ENCODE data around the gene FARP1.

FARP1 gene

DNA sequence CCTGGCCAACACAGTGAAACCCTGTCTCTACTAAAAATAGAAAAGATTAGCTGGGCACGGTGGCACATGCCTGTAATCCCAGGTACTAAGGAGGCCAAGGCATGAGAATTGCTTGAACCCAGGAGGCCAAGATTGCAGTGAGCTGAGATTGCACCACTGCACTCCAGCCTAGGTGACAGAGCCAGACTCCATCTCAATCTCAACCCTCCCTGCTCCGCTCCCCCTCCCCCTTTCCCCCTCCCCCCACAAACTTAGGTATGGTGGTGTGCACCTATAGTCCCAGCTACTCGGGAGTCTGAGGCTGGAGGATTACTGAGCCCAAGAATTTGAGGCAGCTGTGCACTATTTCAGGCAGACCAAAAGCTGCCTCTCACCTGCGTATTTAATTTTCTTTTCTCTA, 55.8 kb downstream of the FARP1 start:
- DNase-seq (ENCODE audit: low read depth in 2 of 3, low spot score in 2 of 3), result no peak

GRCh38 chr13:98199480-98199879, 56.6 kb downstream of the FARP1 start:
- no peak for DNase-seq (ENCODE audit: low read depth in 2 of 3, low spot score in 2 of 3)

DNA sequence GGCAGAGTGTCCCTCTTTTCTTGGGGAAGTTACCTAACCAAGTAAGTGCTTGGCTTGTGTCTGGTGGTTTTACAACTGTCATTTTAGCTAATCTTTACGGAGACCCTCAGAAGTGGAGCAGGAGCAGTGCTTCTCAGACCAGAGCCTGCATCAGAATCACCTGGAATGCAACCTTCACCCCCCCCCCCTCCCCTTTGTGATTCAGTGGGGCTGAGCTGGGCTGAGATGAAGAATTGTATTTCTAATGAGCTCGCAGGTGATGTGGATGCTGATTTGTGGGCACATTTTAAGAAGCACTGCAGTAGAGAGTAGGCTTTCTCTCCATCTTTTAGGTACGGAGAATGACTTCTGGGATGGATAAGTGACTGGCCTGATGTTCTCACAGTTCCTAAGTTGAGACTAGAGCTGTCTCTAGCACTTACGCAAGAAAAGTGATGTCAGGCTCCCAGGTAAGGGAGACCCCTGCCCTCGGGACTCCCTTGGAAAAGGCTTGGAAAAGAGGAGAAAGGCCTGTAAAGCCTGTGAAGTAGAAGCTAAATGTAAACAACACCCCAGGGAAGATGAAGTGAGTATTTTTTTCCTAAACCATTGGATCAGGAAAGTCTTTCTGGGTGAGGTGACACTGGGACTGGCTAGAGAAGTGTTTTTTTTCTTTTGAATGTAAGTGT, 57.5 kb downstream of the FARP1 start:
- no peak for DNase-seq (ENCODE audit: low read depth in 2 of 3, low spot score in 2 of 3)

GRCh38 chr13:98201189-98201588, 58.3 kb downstream of the FARP1 start:
- no peak for DNase-seq (ENCODE audit: low read depth in 2 of 3, low spot score in 2 of 3)

GRCh38 chr13:98201984-98202383, 59.1 kb downstream of the FARP1 start:
- no peak for DNase-seq (ENCODE audit: low read depth in 2 of 3, low spot score in 2 of 3)

DNA sequence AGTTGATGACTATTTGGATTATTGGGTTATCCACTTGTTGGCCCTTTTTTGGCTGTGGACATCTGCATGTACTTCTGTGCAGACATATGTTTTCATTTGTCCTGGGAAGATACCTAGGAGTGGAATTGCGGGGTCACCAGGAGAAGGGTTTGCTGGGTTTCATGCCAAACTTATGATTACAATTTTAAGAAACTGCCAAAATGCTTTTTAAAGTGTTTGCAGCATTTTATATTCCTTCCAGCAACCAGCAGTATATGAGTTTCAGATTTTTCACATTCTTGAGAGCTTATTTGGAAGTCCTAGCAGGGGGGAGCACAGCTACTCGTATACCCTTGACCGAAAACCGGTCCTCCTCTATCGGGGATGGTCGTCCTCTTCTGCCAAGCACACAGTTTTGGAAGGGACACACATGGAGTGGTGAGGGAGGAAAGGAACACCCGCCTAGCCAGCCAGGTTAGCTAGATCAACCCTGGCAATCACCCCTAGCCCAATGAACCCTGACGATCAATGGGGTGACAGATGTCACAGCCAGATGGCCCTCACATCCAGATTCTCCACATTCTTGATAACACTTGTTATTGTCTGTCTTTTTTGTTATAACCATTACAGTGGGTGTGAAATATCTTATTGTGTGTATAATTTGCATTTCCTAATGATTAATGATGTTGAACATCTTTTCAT, 60.9 kb downstream of the FARP1 start:
- DNase-seq (ENCODE audit: low read depth in 2 of 3, low spot score in 2 of 3), result no peak

DNA sequence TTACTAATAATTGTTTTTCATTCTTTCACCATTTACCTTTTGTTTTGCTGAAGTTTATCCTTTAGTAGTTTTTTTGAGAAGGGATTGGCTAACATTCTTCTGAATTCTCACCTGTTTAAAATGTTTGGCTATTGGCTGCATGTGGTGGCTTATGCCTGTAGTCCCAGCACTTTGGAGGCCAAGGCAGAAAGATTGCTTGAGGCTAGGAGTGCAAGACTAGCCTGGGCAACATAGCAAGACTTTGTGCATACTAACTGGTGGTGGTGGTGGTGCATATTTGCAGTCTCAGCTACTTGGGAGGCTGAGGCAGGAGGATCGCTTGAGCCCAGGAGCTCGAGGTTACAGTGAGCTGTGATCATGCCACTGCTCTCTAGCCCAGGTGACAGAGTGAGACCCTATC, 61.7 kb downstream of the FARP1 start:
- DNase-seq (ENCODE audit: low read depth in 2 of 3, low spot score in 2 of 3), result no peak

DNA sequence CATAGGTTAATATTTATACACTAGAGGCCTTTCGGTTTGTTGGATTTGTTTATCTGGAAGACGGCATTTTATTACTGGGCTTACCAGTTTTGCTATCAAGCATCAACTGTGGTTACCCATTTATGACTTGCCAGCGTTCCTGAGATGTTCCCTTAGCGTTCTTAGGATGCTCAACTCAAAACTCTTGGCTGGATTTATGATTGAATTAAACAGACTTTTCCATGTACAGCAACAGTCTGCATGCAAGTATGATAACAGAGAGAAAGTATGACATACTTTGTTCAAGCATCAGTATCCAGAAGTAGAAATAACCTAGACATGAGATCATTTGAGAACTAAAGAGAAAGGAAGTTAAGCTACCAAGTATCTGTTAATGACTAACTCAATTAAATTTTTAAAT, 64.1 kb downstream of the FARP1 start:
- no peak for DNase-seq (ENCODE audit: low read depth in 2 of 3, low spot score in 2 of 3)

DNA sequence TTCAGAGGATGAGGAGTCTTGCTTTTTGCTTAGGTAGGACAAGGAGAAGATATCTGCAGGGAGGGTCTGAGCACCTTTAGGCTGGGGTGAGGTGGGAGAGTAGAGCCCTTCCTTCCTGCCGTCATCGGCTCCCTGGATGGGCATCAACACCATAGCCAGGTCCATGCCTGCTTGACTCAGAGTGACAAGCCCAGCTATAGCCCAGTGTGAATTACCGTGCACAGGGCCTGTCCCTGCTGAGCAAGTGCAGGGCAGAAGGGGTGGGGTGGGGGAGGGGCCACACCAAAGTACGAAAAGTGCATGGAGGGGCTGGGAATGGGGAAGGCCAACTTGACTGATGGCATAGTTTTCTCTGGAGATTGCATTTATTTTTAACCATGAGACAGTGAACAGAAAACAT, 64.5 kb downstream of the FARP1 start:
- DNase-seq (ENCODE audit: low read depth in 2 of 3, low spot score in 2 of 3), result no peak

- no peak for DNase-seq (ENCODE audit: low read depth in 2 of 3, low spot score in 2 of 3)
Measured at GRCh38 chr13:98208606-98209005, 65.7 kb downstream of the FARP1 start.

DNA sequence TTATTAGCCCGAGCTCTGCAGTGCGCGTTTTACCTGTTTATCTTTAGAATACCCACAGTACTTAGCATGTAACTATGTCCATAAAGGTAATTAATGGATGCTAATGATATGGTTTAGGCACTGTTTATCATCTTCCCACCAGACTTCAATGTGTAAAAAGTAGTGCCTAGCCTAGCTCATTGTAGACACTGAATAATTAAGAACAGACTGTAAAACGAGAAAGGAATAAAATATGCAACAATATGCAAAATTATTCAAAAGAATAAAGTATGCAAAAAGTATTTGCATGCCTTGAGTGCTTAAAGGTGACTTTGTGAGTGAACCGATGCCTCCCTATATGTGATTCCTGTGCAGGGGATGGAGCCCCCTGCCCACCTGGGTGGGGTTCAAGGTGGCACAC, 69.9 kb downstream of the FARP1 start:
- no peak for DNase-seq (ENCODE audit: low read depth in 2 of 3, low spot score in 2 of 3)

DNA sequence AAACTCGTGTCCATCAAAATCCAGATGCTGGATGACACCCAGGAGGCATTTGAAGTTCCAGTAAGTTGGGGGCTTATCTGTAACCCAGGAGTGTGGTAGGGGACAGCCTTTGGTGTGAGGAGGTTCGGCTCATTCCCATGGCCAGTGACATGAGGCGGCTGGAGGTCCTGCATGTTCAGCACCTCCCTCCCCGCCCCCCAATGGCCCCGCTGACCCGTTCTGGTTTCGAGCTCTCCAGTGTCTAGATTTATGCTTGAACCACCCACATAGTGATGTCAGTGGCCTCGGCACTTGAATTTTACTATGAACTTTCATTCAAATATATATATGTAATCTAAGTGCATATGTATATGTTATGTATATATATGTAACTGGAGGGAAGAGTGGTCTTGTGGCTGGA, 70.5 kb downstream of the FARP1 start:
- DNase-seq (ENCODE audit: low read depth in 2 of 3, low spot score in 2 of 3), result no peak

DNA sequence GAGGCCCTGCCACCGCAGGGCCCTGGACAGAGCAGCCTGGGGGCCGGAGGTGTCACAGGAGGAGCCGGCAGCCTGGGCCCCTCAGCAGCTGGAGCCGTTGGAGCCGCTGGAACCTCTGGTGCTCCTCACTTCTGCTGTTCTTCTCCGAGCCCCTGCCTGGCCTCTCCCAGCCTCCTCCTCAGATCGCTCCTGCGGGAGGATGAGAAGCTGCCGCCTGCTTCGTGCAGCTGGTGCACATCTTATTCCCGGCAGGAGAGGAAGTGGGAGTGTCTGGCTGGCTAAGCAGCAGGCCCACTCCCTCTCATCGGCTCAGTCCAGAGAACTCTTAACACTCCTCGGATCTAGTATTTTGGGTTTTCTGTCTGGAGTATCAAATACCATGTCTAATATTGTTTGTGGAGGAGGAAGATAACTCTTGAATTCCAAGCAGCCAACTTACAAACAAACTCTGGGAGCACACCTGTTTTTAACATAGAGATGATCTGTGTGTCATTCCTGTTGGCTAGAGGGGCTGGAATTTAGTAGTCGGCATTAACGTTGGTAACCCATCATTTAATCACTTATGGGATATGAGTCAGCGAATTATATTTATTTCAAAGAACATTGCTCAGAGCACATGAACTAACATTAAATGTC, 71.2 kb downstream of the FARP1 start:
- DNase-seq (ENCODE audit: low read depth in 2 of 3, low spot score in 2 of 3), result no peak

DNA sequence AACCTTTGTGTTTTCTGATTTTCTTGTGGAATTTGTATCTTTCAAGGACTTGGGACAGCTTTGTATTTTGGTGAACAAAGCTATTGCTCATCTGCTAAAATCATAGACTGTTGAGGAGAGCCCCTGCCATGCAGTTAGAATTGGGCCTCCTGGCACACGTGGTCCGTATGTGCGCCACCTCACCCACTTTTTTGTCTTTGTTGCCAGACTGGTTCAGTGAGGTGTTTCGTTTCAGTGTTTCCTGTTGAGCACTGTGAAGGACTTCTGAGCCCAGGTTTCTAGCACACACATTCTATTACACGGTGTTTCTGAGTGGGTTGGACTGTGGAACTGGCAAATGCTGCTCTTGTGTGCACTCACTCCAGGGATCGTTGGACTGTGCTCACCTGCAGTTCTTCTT, 71.8 kb downstream of the FARP1 start:
- no peak for DNase-seq (ENCODE audit: low read depth in 2 of 3, low spot score in 2 of 3)

DNA sequence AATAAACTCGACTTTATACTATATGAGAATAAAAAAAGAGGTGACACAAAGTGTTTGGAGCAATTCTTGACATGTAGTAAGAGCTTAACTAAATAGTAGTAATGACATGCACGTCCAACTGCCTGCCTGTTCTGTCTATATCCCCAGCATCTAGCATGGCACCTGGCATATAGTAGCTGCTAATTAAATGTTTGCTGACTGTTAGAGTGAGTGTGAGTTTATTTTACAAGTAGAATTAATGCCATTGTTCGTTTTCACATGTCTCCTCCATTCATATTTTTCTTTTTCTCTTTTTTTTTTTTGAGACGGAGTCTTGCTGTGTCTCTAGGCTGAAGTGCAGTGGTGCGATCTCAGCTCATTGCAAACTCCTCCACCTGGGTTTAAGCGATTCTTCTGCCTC, 72.6 kb downstream of the FARP1 start:
- DNase-seq (ENCODE audit: low read depth in 2 of 3, low spot score in 2 of 3), result no peak

- no peak for DNase-seq (ENCODE audit: low read depth in 2 of 3, low spot score in 2 of 3)
Measured at GRCh38 chr13:98216135-98216565, 73.3 kb downstream of the FARP1 start.

DNA sequence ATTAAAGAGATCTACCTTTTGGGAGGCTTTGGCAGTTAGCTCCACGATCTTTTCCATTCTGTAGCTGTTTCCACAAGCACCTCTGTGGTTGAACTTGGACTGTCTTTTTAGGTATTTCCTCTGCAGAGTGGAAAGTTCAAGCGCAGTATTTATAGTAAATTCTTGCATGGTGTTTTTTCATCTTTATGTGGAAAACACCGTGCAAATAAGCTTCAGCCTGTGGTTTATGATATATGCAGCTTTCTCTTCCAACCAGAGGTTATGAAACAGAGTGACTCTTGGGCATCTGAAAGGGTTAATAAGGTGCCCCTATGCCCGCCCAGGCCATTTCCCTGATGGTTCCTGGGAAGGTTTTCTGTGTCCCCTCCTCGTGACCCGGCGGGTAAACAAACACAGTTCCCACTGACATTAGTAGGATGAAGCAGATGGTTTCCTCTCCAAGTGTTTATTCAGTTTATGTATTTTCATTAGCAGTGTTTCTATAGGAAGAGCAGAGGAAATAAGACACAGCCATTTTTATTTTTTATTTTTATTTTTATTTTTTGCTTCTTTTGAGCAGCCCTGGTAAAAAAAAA, 73.9 kb downstream of the FARP1 start:
- no peak for DNase-seq (ENCODE audit: low read depth in 2 of 3, low spot score in 2 of 3)

DNA sequence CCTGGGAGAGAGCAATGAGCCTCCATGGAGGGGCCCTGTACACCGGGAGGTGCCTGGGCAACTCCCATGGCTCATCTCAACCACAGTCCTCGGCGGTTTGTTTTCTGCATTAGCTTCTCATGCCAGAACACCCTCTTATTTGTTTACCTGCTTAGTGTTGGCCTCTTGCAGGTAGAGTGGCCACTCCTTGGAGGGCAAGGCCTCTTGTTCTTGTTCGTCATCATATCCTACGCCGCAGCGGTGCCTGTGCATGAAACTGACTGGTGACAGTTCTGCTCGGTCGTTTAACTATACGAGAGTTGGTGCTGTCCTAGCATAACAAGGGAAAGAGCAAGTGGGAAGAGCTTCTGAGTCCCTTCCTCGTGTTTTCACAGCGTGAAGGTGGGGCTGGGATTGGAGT, 74.7 kb downstream of the FARP1 start:
- no peak for DNase-seq (ENCODE audit: low read depth in 2 of 3, low spot score in 2 of 3)

DNA sequence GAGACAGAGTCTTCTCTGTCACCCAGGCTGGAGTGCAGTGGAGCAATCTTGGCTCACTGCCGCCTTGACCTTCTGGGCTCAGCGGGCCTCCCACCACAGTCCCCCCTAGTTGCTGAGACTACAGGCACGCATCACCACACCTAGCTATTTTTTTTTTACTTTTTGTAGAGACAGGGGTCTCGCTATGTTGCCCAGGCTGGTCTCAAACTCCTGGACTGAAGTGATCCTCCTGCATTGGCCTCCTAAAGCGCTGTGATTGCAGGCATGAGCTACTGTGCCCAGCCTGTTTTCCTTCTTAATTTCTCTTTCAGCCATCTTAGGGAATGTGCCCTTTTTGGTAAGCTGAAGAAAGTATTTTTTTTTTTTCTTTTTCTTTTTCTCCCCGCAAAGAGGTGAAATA, 76.8 kb downstream of the FARP1 start:
- DNase-seq (ENCODE audit: low read depth in 2 of 3, low spot score in 2 of 3), result no peak

DNA sequence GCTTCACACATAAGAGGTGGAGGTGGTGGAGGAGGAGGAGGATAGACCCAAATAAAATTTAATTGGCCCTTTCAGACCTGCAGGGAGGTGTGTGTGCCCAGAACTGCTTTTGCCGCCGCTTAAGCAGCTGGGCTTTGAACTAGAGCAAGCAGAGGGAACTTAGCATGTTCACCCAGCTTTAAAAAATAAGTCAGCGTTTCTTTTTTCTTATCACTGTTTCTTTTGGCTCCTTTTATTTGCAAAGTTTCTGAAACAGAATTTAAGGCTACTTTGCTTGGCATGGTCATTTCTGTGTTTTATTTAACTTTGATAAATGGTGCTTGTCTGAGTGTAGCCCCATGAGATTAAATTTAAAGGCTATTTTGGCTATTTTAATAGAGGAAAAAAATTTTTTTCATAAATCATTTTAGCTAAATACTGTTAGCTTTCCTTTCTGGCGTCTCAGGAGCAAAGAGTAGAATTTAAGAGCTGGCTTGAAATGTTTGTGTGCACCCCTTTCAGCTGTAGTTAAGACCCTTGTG, 77.4 kb downstream of the FARP1 start:
- DNase-seq (ENCODE audit: low read depth in 2 of 3, low spot score in 2 of 3), result no peak

GRCh38 chr13:98221234-98221633, 78.3 kb downstream of the FARP1 start:
- no peak for DNase-seq (ENCODE audit: low read depth in 2 of 3, low spot score in 2 of 3)

DNA sequence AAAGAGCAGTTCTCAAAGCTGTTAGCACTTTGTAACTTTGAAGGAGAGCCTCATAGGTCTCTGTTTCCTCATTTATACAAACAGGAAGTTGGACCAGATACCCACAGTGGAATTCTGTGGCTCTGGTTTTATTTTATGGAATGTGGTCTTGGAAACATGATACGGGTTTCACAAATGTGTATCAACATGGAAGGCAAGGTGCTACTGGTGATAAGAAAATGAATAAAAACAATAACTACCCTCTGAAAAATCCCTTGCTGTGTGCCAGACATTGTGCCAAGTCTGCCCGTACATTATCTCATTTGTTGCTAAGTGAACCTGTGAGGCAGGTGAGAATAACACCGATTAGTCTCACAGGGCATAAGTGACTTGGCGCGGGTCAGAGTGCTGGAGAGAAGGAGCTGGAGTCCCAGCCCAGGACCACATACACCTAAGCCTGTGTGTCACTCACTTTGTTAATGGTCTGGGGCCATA, 79.2 kb downstream of the FARP1 start:
- no peak for DNase-seq (ENCODE audit: low read depth in 2 of 3, low spot score in 2 of 3)

All from activated CD8-positive, alpha-beta memory T cell treated with anti-CD3 and anti-CD28 coated beads for 48 hours (primary cell).